Stimulated activated effector memory CD8-positive, alpha-beta T cell treated with anti-CD3 and anti-CD28 coated beads, Interleukin-12 subunit alpha, Interleukin-12 subunit beta, amount 100 ng/mL, for 72 hours (primary cell): ENCODE measurements around the gene SIGLEC6.
A peak's percentile ranks its signal among the peaks of the same experiment; 100 is the strongest.

ENCODE experiments used
- ATAC-seq: fragments of 150-1000 bp; cut with Tn5 transposase; 2 replicates; pipeline ENCODE4 v1.10.0; 2021
- DNase-seq, 2 donors: peaks; one replicate each; pipeline ENCODE4 v3.0.0; 2021 to 2022; ENCODE audit warnings: low spot score in 2 of 2
- H3K27ac Mint-ChIP-seq: one replicate; pipeline ENCODE4 v1.8.0; 2022; ENCODE audit warnings: mild to moderate bottlenecking, mixed read lengths
- H3K36me3 Mint-ChIP-seq: one replicate; pipeline ENCODE4 v1.8.0; 2022; ENCODE audit warnings: mild to moderate bottlenecking, mixed read lengths
- H3K4me1 Mint-ChIP-seq: one replicate; pipeline ENCODE4 v1.8.0; 2022; ENCODE audit warnings: mixed read lengths
- H3K4me3 Mint-ChIP-seq: one replicate; pipeline ENCODE4 v1.8.0; 2022; ENCODE audit warnings: mild to moderate bottlenecking, mixed read lengths
- H3K9me3 Mint-ChIP-seq: one replicate; pipeline ENCODE4 v1.8.0; 2022; ENCODE audit warnings: mixed read lengths

SIGLEC6 gene

GRCh38 chr19:51478381-51479234 lies 52.9 kb downstream of the SIGLEC6 start, which contains the start of gene CEACAM18:
TSS of gene CEACAM18 (plus strand) at chr19:51478539.
- H3K36me3 Mint-ChIP-seq = no peaks in the 10 kb centered on the region
- ATAC-seq = no peak
- no peak within 1 kb of the TSS for H3K27ac Mint-ChIP-seq
- no peak for DNase-seq
- no peak within 1 kb of the TSS for H3K4me3 Mint-ChIP-seq
- peaks cover 3% of the 10 kb centered on the region for H3K9me3 Mint-ChIP-seq
- H3K4me1 Mint-ChIP-seq = peaks cover 19% of the 10 kb centered on the region

GRCh38 chr19:51477344-51477743 lies 54.1 kb downstream of the SIGLEC6 start:
- H3K4me3 Mint-ChIP-seq = no peak overlapping the region
- H3K27ac Mint-ChIP-seq = no peak overlapping the region
- no peak for DNase-seq
- H3K9me3 Mint-ChIP-seq = peaks cover 3% of the 10 kb centered on the region
- H3K4me1 Mint-ChIP-seq = peaks cover 29% of the 10 kb centered on the region
- no peaks in the 10 kb centered on the region for H3K36me3 Mint-ChIP-seq
- ATAC-seq = no peak

GRCh38 chr19:51476164-51476563 lies 55.3 kb downstream of the SIGLEC6 start:
- Mint-ChIP-seq H3K4me1 (peaks cover 30% of the 10 kb centered on the region), H3K4me3 (no peak overlapping the region), H3K9me3 (peaks cover 3% of the 10 kb centered on the region), H3K27ac (no peak overlapping the region), H3K36me3 (no peaks in the 10 kb centered on the region)
- ATAC-seq = no peak
- DNase-seq = no peak

- no peaks in the 10 kb centered on the region for H3K9me3 Mint-ChIP-seq
- H3K36me3 Mint-ChIP-seq = no peaks in the 10 kb centered on the region
- peaks cover 14% of the 10 kb centered on the region for H3K4me1 Mint-ChIP-seq
- H3K27ac Mint-ChIP-seq = no peak overlapping the region
- H3K4me3 Mint-ChIP-seq = no peak overlapping the region
- ATAC-seq (peak; percentile 83), DNase-seq (peak; percentile 90 to 92)
Measured at GRCh38 chr19:51473009-51473707, 58.3 kb downstream of the SIGLEC6 start.

- no peaks in the 10 kb centered on the region for H3K36me3 Mint-ChIP-seq
- no peak for ATAC-seq
- no peaks in the 10 kb centered on the region for H3K9me3 Mint-ChIP-seq
- no peak overlapping the region for H3K4me3 Mint-ChIP-seq
- no peak overlapping the region for H3K27ac Mint-ChIP-seq
- no peak for DNase-seq
- H3K4me1 Mint-ChIP-seq = peaks cover 19% of the 10 kb centered on the region
Measured at GRCh38 chr19:51472607-51473006, 58.9 kb downstream of the SIGLEC6 start.

- peaks cover 20% of the 10 kb centered on the region for H3K4me1 Mint-ChIP-seq
- H3K27ac Mint-ChIP-seq = no peak overlapping the region
- no peaks in the 10 kb centered on the region for H3K9me3 Mint-ChIP-seq
- ATAC-seq (no peak), DNase-seq (no peak)
- H3K36me3 Mint-ChIP-seq = no peaks in the 10 kb centered on the region
- no peak overlapping the region for H3K4me3 Mint-ChIP-seq
Measured at GRCh38 chr19:51471527-51471926, 59.9 kb downstream of the SIGLEC6 start.

- peaks cover 20% of the 10 kb centered on the region for H3K4me1 Mint-ChIP-seq
- DNase-seq = no peak
- ATAC-seq = no peak
- no peak overlapping the region for H3K4me3 Mint-ChIP-seq
- H3K36me3 Mint-ChIP-seq = no peaks in the 10 kb centered on the region
- H3K27ac Mint-ChIP-seq = no peak overlapping the region
- no peaks in the 10 kb centered on the region for H3K9me3 Mint-ChIP-seq
Measured at GRCh38 chr19:51470966-51471365, 60.5 kb downstream of the SIGLEC6 start.

GRCh38 chr19:51469629-51470028 lies 61.8 kb downstream of the SIGLEC6 start:
- Mint-ChIP-seq H3K9me3 (no peaks in the 10 kb centered on the region), H3K36me3 (no peaks in the 10 kb centered on the region), H3K4me1 (peaks cover 20% of the 10 kb centered on the region), H3K27ac (no peak overlapping the region), H3K4me3 (no peak overlapping the region)
- ATAC-seq = no peak
- DNase-seq = no peak

GRCh38 chr19:51469162-51469561 lies 62.3 kb downstream of the SIGLEC6 start:
- no peak overlapping the region for H3K27ac Mint-ChIP-seq
- ATAC-seq (no peak), DNase-seq (no peak)
- H3K4me3 Mint-ChIP-seq = no peak overlapping the region
- peaks cover 20% of the 10 kb centered on the region for H3K4me1 Mint-ChIP-seq
- H3K36me3 Mint-ChIP-seq = no peaks in the 10 kb centered on the region
- H3K9me3 Mint-ChIP-seq = no peaks in the 10 kb centered on the region

GRCh38 chr19:51468545-51468920 lies 62.9 kb downstream of the SIGLEC6 start:
- no peak overlapping the region for H3K4me3 Mint-ChIP-seq
- ATAC-seq (no peak), DNase-seq (no peak)
- H3K27ac Mint-ChIP-seq = no peak overlapping the region
- H3K36me3 Mint-ChIP-seq = no peaks in the 10 kb centered on the region
- peaks cover 22% of the 10 kb centered on the region for H3K4me1 Mint-ChIP-seq
- no peaks in the 10 kb centered on the region for H3K9me3 Mint-ChIP-seq

- no peak overlapping the region for H3K4me3 Mint-ChIP-seq
- no peak for DNase-seq
- H3K36me3 Mint-ChIP-seq = no peaks in the 10 kb centered on the region
- no peak overlapping the region for H3K27ac Mint-ChIP-seq
- no peak for ATAC-seq
- peaks cover 24% of the 10 kb centered on the region for H3K4me1 Mint-ChIP-seq
- no peaks in the 10 kb centered on the region for H3K9me3 Mint-ChIP-seq
Measured at GRCh38 chr19:51467864-51468544, 63.5 kb downstream of the SIGLEC6 start.
